Sigmoid colon (tissue), 3 donors: ENCODE measurements around the gene BEND6.

Experiments
- CTCF ChIP-seq, 4 experiments: fragments of 450-650 bp in 3 of 4; fragments of 200-600 bp in 1 of 4; IDR thresholded peaks; one replicate each; pipeline ENCODE4 v1.5.1; 2016 to 2019; ENCODE audit warnings: antibody characterized with exemption in 4 of 4, mild to moderate bottlenecking in 3 of 4, moderate library complexity in 2 of 4
- POLR2A ChIP-seq, 2 donors: fragments of 450-650 bp; IDR thresholded peaks; one replicate each; pipeline ENCODE4 v1.6.1; 2016; ENCODE audit warnings: antibody characterized with exemption in 2 of 2, mild to moderate bottlenecking in 2 of 2, moderate library complexity in 2 of 2

GRCh38 chr6:57004292-57004691 lies 49.4 kb downstream of the BEND6 start:
- no peak for TF ChIP-seq POLR2A (IDR thresholded peaks at IDR 0.05)
- no peak for TF ChIP-seq CTCF (IDR thresholded peaks at IDR 0.05)
